GF-D8 (cell line): ENCODE measurements around the gene ABHD14A.

Experiments
- DNase-seq: peaks from one replicate; lab custom pipeline; 2025; lab: John Stamatoyannopoulos, UW

Gene ABHD14A

DNA sequence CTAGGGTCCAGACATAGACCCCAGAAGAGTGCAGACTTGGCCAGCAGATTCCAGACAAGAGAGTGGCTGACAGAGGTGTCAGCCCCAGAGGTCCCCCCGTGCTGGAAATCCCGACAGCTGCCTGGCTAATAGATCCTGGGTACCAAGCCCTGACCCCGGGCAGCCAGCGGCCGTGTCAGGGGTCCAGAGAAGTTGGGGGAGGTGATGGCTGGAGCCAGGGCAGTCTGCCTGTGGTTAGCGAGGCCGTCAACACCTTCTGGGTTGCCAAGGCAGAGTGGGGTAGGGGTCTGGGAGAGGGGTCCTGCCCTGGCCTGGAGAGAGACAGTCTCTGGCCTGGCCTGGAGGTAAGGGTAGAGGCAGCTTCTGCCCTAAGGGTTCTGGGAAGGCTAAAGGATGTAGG lies 45.9 kb downstream of the ABHD14A start:
- no peak for DNase-seq

DNA sequence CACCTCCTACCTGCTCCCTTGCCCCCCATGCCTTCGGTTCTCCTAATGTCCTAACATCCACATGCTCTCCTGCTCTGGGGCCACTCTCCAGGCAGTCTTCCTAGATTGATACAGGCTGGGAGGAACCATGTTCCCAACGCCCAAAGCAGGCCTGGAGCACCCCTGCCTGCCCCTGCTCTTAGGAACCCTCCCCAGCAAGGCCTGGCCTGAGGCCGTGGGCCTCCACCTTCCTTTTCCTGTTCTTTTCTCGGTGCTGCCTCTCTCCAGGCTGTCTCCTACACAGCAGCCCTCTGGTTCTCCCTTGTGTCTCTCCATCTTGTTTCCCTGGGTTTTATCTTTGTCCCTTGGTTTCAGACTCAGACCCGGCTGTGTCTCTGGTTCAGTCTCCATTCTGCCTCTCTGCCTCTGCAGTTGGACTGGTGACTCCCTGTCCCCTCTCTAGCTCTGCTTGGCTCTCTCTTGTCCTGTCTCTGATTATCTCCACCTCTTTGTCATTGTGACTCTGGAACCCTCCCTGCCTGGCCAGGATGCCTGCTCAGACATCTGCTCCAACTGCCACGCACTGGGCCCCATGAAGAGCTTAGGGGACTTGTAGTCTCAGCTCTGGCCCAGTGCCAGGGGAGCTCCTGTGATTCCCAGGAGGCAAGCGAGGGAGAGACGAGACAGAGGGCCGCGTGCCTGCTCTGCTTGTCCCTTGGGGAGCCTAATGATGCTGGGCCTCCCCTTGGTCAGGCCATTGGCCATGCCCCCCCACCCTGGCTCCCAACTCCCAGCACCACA lies 46.8 kb downstream of the ABHD14A start:
- no peak for DNase-seq

DNA sequence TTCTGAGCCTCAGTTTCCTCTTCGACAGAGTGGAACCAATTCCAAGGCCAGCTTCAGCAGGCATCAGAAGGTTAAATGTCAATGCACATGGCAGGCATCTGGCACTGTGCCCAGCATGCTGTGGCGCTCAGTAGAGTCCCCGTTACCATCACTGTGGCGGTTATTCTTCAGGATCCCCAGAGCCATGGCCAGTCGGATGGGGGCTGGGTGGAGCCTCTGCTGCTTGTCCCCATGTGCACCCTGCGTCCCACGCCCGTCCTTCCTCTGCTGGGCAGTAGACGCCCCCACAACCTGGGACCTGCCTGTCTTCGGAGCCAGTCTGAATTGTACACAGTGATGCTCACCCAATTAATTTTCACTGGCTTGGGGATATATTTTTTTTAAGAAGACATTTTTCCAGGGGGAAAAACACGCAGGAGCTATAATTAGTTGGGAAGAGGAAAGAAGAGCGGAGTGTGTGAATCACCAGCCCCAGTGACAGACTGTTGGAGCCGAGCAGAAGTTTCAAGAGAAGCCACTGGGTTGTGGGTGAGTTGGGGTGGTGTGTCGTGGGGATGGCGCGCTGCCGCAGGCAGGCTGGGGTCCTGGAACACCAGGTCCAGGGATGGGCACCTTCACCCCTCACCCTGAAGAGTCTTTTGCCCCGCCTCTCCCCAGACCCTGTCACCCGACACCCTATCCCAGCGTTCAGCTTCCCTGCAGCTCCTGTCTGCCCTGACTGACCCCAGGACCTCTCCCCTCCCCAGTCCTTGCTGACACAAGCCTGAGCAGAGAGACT lies 47.6 kb downstream of the ABHD14A start:
- DNase-seq = no peak

DNA sequence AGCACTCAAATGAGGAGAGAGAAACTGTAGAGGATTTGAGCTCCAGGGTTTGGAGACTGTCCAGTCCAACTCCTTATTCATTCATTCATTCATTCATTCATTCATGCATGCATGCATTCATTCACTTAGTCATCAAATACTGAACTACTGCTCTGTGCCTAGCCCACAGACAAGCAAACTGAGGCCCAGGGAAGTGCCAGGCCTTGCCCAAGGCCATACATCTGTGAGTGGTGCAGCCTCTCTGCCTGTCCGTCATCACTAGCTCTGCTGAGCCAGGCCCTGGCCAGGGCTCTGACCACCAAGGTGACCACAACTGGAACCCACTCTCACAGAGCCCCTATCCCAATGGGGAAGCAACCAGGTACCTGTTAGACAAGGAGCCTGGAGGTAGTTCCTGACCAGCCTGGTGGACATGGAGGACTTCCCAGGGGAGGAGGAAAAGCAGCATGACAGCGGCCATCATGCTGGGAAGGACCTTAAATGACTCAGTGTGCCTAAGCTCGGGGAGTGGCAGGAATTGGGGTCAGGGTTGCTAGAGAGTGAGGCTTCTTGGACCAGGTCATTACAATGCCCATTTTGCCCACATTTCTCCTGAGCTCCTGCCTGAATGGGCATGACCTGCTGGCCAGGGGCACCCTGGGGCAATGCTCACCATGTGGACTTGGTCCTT lies 48.4 kb downstream of the ABHD14A start:
- no peak for DNase-seq

DNA sequence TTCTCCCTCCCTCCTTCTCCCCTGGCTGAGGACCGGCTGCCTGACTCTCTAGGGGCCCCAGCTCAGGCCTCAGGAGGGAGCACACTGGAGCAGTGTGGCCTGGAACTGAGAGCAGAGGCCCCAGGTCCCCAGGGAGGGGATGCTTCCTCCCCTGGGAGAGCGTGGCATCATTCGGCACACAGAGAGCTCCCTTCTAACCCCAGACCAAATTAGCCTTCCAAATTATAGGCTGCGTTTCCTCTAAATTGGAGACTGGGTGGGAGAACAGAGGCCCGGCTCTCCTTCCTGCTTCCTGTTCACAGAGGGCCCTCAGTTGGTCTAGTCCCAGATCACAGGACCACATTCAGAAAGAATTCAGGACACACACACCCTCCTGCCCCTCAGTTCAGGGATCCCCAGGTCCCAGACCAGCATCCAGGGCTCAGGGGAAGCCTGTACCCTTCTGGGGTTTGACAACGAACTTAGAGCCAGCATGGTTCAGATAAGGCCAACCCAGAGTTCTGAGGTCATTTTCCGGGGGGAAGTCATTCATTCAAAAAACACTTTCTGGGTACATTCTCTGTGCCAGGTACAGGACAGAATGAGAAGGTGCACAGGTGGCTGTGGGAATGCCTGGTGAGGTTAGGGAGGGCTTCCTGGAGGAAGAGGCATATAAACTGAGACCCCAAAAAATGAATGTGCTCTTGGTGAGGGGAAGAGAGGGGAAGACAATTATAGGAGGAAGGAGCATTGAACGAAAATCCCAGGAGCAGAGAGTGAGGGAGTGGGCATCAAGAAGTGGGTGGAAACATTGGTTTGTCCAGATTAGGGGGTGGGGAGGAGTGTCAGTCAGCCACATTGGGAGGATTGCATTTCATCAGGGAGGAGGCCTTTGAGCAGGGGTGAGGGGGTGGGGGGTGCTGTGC lies 49.2 kb downstream of the ABHD14A start:
- DNase-seq = no peak

DNA sequence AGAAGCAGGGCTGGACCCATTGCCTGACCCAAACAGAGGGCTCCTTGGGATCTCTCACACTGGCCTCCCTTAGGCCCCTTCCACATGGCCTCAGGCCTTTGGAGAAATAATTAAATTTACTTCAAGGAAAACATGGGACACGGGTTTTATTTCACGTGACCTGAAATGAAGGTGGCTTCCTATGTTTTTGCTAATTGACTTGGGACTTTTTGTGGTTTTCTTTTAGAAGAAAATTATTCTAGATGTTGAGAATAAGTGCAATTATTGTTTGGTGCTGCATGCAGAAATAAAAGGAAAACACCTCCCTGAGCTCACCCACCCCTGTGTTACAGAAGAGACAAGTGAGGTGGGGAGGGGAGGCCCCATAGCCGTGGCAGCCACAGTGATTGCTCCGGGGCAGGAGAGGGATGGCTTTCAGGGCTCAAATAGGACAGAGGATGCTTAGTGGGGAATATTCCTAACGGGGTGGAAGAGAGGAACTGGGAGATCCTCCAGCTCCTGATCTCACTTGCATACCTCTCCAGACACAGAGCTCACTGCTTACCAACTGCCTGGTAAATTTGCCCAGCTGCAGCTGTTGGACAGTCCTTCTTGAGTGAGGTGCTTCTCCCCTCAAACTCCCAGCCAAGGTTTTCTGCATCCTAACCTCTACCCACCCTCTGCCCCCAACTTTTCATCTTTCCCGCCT lies 50.0 kb downstream of the ABHD14A start:
- DNase-seq = no peak

DNA sequence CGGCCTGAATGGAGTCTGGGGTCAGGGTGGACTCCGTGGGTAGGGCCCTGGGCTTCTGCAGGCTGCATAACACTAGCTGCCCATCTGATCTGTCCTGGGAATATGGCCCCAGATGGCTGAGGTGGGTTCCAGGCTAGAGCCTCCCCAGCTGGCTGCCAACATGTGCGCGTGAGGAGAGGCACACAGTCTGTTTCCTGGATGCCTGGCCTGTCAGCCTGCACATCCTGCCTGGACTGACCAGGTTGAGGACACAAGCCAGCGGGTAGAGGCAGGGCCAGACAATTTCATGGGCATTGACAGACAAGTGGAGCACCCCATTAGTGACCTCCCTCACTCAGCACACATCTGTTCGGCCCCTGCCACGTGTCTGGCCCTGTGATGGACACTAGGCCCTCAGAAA lies 50.6 kb downstream of the ABHD14A start:
- DNase-seq = no peak

DNA sequence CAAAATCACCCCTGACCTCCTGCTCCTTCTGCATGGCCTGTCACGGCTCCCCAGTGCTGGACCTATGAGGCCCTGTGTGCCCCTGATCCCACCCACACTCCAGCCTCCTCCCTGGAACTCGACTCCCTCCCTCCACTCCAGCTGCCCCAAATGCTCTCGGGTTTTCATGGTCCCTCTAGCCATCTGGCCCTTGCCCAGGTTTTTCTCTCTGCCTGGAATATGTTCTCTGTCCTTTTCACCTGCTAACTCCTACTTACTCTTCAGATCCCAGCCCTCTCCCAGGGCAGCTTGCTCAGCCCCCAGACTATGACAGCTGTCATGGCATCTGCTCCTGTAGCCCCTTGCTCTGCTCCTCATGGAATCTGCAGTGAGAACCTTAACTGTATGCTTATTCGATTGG lies 51.2 kb downstream of the ABHD14A start:
- DNase-seq = no peak

DNA sequence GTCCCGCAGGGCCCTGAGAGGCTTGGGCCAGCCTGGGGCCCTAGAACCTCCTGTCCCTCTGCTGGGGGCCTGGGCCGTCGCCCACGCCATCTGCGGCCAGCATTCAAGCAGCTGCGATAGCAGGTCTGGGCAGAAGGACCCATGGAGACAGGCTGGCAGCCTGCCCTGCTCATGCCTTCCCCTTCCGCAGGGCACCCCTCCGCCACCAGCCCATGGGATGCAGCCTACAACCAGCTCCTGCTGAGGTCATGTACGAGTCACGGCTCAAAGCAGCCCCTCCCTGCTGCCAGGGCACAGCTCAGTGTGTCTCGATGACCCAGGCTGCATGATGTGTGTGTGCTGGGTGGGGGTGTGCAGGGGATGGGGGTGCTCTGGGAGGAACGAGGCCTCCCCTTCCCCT lies 53.7 kb downstream of the ABHD14A start:
- no peak for DNase-seq

DNA sequence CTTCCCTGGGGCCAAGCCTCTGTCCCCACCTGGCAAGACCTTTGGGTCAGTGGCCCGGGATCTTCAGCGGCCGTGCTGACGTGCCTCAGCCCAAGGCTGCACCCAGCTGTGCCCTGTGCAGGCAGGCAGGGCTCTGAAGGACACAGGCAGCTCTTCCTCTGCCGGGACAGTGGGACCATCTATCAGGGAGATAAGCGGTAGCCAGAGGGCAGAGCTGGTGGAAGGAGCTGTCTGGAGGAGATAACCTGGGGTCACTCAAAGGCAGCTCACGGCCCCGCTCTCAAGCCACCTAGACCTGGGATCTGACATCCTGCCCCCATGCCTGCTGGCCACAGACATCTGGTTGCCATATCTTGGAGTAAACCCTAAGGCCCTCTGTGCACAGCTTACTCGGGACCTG lies 54.2 kb downstream of the ABHD14A start:
- no peak for DNase-seq

DNA sequence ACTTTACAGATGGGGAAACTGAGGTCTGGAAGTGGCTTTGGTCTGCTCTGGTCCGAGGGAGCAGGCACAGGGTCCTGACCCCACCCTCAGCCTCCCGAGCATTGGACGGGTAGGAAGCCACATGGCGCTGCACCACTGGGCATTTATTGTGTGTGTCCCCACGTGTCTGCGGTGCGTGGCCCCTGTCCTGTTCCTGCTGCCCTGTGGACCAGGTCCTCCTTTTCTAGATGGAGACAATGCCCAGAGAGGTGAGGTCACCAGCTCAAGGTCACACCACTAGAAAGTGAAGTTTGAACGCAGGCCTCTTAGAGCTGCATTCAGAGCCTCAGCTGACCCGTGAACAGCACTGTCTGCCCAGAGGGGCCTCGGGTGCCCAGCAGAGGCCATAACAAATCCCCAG lies 54.7 kb downstream of the ABHD14A start:
- no peak for DNase-seq
